Measurements from ENCODE around the gene KRTAP5-7.

The KRTAP5-7 gene

GRCh38 chr11:71539017-71539416 lies 11.9 kb downstream of the KRTAP5-7 start:
- TF ChIP-seq CREB1 (IDR thresholded peaks at IDR 0.05; ENCODE audit: low read depth): no peak
- TF ChIP-seq NFIC (IDR thresholded peaks at IDR 0.05): no peak
- TF ChIP-seq EP300 (IDR thresholded peaks at IDR 0.05; ENCODE audit: borderline replicate concordance): no peak
- no peak for TF ChIP-seq REST (IDR thresholded peaks at IDR 0.05; ENCODE audit: low read depth)
- TF ChIP-seq FOXM1 (IDR thresholded peaks at IDR 0.05; ENCODE audit: borderline replicate concordance, low read depth): no peak
- no peak for TF ChIP-seq TAF1 (IDR thresholded peaks at IDR 0.05; ENCODE audit: low read depth)
- no peak for TF ChIP-seq YY1 (IDR thresholded peaks at IDR 0.05; ENCODE audit: low read depth)
- no peak for TF ChIP-seq USF1 (IDR thresholded peaks at IDR 0.05)
- TF ChIP-seq CEBPB (IDR thresholded peaks at IDR 0.05): no peak
- TF ChIP-seq MAX (IDR thresholded peaks at IDR 0.05): no peak
- TF ChIP-seq EGR1 (IDR thresholded peaks at IDR 0.05): no peak
- TF ChIP-seq RAD21 (IDR thresholded peaks at IDR 0.05; ENCODE audit: low read depth): no peak
- TF ChIP-seq TCF12 (IDR thresholded peaks at IDR 0.05; ENCODE audit: low read depth): no peak
- no peak for TF ChIP-seq TEAD4 (IDR thresholded peaks at IDR 0.05)
- TF ChIP-seq ZBTB7A (IDR thresholded peaks at IDR 0.05; ENCODE audit: low read depth): no peak

- no peak for TF ChIP-seq CREB1 (IDR thresholded peaks at IDR 0.05; ENCODE audit: low read depth)
- no peak for TF ChIP-seq EGR1 (IDR thresholded peaks at IDR 0.05)
These were observed 15.3 kb downstream of the KRTAP5-7 start for GRCh38 chr11:71542382-71542781.

- no peak for TF ChIP-seq TAF1 (IDR thresholded peaks at IDR 0.05; ENCODE audit: low read depth)
- no peak for TF ChIP-seq CREB1 (IDR thresholded peaks at IDR 0.05; ENCODE audit: low read depth)
- TF ChIP-seq CEBPB (IDR thresholded peaks at IDR 0.05): no peak
- no peak for TF ChIP-seq MAX (IDR thresholded peaks at IDR 0.05)
- no peak for TF ChIP-seq YY1 (IDR thresholded peaks at IDR 0.05; ENCODE audit: low read depth)
These were observed 16.1 kb downstream of the KRTAP5-7 start for GRCh38 chr11:71542879-71543777.

- no peak for TF ChIP-seq REST (IDR thresholded peaks at IDR 0.05; ENCODE audit: low read depth)
- TF ChIP-seq USF1 (IDR thresholded peaks at IDR 0.05): no peak
- TF ChIP-seq TCF12 (IDR thresholded peaks at IDR 0.05; ENCODE audit: low read depth): no peak
- TF ChIP-seq YY1 (IDR thresholded peaks at IDR 0.05; ENCODE audit: low read depth): no peak
- no peak for TF ChIP-seq ZBTB7A (IDR thresholded peaks at IDR 0.05; ENCODE audit: low read depth)
- no peak for TF ChIP-seq TAF1 (IDR thresholded peaks at IDR 0.05; ENCODE audit: low read depth)
- no peak for TF ChIP-seq RAD21 (IDR thresholded peaks at IDR 0.05; ENCODE audit: low read depth)
- no peak for TF ChIP-seq MAX (IDR thresholded peaks at IDR 0.05)
- no peak for TF ChIP-seq NFIC (IDR thresholded peaks at IDR 0.05)
- TF ChIP-seq TEAD4 (IDR thresholded peaks at IDR 0.05): no peak
- TF ChIP-seq CEBPB (IDR thresholded peaks at IDR 0.05): no peak
- no peak for TF ChIP-seq FOXM1 (IDR thresholded peaks at IDR 0.05; ENCODE audit: borderline replicate concordance, low read depth)
- no peak for TF ChIP-seq EP300 (IDR thresholded peaks at IDR 0.05; ENCODE audit: borderline replicate concordance)
- TF ChIP-seq EGR1 (IDR thresholded peaks at IDR 0.05): no peak
- no peak for TF ChIP-seq CREB1 (IDR thresholded peaks at IDR 0.05; ENCODE audit: low read depth)
These were observed 16.8 kb downstream of the KRTAP5-7 start for GRCh38 chr11:71543866-71544265.

GRCh38 chr11:71544525-71545214 lies 17.6 kb downstream of the KRTAP5-7 start:
- TF ChIP-seq CREB1 (IDR thresholded peaks at IDR 0.05; ENCODE audit: low read depth) (no peak), EP300 (IDR thresholded peaks at IDR 0.05; ENCODE audit: borderline replicate concordance) (no peak), USF1 (IDR thresholded peaks at IDR 0.05) (no peak), CEBPB (IDR thresholded peaks at IDR 0.05) (no peak), YY1 (IDR thresholded peaks at IDR 0.05; ENCODE audit: low read depth) (no peak), REST (IDR thresholded peaks at IDR 0.05; ENCODE audit: low read depth) (no peak), TAF1 (IDR thresholded peaks at IDR 0.05; ENCODE audit: low read depth) (no peak), MAX (IDR thresholded peaks at IDR 0.05) (no peak)
